Activated T-cell treated with anti-CD3 and anti-CD28 coated beads, Interleukin-2, amount 50 U/mL, for 48 hours (primary cell): ENCODE data around the gene GTSE1.

Source experiments
- DNase-seq, 2 experiments: peaks; one replicate each; pipeline ENCODE4 v3.0.0-alpha.2; 2020

The GTSE1 gene

DNA sequence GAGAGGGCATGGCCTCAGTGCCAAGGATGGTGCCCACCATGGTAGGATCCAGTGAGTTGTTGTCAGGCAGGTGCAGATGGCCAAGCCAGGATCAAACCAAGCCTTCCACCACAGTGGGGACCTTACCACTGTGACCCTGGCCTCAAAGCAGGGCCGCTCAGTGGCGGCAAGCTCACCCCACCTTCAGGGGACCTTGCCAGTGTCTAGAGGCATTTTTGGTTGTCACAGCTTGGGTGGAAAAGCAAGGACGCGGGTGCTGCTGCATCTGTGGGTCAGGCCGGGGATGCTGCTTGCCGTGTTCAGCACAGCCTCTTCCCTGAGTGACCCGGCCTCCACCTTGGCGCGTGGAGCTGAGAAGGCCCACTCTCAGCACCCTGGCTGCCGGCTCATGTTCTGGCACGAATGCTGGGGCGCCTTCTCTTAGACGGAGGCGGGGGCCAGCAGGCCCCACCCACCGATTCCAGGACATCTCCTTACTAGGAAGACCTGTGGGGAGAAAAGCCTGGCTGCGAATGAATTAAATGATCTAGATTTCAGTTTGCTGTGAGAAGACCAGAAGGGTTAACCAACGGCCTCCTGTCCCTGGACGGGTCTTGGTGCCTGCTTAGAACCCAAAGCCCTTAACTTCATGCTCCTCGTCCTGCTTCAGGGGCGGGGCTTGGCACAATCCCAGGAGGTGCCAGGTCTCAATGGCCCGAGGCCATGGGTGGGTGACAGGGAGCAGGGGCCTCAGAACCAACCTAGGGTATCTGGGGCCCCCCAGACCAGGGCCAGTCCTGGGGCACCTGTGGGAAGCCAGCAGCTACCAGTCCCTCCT is 57.7 kb downstream of the GTSE1 start:
- DNase-seq: no peak

DNA sequence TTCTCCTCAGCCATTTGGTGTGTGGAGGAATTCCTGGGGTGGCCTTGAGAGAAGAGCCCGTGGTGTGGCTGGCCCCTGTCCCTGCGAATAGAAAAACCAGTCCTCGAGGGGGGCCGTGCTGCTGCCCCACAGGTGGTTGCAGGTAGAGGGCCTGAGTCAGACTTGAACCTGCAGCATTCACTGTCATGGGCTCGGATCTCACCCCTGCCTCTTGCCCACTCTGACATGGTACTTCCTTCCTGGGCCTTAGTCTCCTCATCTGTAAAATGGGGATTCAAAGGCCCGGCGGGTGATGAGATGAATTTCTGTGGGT is 58.3 kb downstream of the GTSE1 start:
- no peak for DNase-seq

DNA sequence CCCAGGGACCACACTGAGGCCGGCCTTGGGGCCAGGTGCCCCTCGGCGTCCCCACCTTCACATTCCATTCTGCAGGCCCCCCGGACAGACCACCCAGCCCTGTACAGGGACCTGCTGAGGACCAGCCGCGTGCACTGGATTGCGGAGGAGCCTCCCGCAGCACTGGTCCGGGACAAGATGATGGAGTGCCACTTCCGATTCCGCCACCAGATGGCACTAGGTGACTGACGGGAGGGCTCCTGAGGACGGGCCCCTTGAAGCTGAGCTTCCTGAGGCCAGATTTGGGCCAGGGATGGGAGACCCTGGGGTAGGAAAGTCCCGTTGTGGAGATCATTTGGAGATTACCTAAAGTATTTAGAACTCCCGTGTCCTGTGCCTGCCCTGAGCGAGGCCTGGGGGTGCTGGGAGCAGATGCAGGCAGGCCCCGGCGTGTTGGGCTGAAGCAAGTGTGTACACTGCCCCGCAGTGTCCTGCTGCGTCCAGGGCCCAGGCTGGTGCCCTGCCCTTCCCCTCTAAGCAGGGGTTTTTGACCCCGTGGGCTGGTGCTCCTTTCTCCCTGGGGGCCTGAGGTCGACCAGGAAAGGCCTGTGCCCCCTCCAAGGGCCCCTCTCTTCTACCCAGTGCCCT is 58.8 kb downstream of the GTSE1 start:
- DNase-seq: peak; percentile 78

DNA sequence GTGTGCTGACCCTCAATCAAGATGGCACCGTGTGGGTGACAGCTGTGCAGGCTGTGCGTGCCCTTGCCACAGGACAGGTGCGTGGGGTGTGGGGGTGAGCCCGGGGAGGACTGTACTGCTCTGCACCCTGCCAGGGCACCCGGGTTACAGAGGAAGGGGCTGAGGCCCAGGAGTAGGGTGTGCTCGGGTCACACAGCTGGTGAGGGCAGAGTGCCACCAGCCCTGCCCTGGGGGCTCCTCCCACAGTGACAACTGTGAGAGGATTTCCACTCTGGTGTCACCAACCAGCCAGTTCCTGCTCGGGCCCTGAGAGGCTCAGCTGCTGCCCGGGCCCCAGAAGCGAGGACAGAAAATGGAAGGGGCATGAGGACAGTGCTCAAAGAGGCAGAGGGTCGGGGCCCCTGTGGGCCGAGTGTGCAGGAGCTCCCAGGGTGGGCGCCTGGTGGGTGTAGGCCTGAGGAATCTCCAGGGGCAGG is 59.4 kb downstream of the GTSE1 start:
- no peak for DNase-seq

DNA sequence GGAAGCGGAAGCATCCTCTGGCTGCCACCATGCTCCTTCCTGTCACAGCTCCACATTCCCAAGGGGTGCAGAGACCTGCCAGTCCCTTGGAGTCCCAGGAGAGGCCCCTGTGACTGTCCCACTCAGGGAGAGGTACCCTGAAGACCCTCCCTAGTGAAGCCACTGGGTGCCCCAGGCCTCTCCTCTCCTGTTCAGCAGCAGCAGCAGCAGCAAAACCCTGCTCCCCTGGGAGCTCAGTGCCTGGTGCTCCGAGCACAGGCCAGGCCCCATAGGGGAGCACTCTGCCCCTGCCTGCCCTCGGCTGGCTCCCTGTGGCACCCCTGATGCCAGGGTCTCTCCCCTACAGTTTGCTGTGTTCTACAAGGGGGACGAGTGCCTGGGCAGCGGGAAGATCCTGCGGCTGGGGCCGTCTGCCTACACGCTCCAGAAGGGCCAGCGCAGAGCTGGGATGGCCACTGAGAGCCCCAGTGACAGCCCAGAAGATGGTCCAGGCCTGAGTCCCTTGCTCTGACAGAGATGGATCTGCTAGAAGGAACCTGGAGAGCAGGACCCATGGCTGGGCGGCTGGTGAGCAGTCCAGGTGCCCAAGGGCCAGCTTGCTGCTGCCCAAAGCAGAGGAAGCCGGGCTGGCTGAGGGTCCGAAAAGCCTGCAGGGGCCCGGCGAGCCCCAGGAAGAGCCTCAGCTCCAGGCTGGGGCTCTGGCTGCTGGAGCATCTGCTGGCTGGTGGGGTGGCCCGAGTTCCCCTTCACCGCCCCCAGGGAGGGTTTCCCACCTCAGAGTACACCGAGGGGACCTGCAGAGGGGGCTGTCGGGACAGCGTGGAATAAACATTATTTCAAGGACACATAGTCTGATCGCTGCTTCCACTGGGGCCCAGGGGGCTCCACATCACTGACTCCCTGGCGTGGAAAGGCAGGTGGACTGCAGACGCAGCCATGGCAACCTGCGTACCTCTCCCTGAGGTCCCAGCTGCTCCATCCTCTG is 60.1 kb downstream of the GTSE1 start:
- no peak for DNase-seq

DNA sequence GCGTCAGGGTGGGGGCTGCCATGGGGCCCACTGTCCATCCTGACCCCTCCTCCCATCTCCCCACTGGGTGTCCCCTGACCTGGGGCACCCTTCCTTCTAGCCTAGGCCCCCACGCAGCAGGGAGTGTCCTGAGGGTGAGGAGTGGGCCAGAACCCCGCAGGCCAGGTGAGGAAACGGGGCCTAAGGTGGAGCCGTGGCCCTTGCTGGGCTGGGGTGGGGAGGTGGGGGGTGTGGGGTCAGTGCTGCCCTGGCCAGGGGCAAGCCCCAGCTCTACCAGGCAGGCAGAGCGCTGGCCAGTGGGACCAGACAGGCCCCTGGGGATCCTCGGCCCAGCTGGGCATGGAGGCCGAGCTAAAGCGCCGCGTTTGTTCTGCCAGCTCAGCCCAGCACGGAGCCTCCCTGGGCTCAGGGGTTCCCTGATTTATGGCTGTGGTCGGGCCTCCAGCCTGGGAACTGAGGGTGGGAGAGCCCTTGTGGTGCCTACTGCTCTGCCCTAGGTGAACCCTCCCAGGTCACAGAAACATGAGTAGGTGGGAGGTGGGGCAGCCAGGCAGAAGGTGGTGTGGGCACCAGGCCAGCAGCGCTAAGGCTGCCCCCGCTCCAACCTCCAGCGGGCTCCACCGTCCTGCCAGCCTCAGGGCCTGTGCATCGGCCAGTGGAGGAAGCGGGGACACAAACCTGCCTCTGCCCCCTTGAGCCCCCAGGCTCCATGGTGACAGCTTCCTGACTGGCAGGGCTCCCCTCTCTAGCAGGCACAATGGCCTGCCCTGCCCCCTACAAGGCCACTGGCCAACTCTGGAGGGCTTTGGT is 61.2 kb downstream of the GTSE1 start:
- no peak for DNase-seq

DNA sequence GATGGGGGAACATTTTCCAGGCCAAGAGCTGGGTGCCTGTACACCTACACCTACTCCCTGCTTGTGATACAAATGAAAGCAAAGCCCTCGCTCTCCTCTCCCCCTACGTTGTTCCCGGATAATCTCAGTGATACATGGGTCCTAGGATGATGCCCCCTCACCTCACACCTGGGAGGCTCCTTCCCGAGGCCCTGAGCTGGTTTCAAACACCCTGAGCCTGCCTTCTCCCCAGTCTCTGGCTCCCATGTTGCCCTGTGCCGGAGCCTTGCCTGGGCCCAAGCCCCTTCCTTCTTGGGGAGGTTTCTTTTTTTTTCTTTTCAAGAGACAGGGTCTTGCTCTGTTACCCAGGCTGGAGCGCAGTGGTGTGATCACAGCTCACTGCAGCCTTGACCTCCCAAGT is 62.1 kb downstream of the GTSE1 start:
- DNase-seq: no peak

DNA sequence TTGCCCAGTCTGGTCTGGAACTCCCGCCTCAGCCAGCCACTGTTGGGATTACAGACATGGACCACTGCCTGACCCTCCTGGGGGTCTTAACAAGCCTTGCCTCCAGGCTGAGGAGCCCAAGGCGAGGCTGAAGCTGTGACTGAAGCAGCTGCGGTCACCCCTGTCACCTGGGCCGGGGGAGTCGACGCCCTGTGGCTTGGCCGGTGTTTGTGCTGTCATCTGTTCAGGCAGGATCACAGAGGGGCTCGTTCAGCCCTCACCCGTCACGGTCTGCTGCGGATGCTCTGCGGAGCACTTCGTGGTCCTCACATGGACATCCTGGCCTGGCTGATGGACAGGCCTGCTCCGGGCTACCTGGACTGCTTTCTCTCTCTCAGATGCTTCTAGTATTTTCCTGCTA is 62.7 kb downstream of the GTSE1 start:
- DNase-seq: no peak

DNA sequence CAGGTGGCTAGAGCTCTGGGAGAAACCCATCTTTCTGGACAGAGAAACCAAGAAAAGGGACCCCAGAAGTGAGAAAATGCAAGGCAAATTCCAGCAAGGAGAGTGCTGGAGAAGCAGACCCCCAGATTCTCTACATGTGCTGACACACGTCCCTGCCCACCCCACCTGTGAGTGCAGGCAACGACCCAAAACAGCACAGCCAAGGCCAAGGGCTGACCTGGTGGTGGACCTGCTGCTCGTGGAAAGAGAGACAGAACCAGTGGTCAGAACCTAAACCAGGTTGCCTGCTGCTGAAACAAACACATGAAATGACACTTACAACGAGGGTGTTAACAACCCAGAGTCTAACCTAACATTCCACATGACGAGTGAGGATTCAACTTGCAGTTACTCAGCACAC is 63.4 kb downstream of the GTSE1 start:
- no peak for DNase-seq

DNA sequence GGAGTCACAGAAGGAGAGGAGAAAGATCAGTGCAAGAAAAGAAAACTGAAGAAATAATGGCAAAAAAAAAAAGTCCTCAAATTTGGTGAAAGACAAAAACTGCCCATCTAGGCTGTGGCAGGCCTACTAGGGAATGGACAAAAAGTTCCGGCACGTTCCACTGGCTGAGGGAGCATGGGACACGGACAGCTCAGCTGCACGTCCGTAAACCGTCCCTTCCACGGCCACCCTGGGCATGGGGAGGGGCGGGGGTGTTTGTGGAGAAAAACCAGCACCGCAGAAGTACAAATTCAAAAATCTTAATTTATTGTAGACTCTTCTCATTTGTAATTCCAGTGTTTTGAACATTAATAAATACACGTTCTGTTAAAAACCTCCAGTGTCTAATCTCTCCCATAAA is 64.2 kb downstream of the GTSE1 start:
- DNase-seq: no peak

DNA sequence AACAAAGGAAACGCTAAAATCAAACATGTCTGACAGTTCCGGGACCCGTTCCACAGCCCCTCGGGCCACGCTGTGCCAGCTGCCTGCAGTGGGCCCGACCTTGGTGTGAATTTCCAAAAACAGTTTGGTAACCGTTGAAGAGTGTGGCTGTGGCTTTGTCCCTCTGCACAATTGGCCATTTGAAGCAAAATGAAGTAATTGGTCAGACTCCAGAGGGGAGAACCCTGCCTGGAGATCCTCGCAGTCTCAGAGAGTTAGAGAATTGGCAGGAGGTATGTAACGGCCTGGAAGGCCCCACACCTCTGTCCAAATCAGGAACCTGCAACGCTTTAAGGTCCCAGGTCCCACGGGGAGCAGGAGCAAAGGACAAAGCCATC is 65.1 kb downstream of the GTSE1 start:
- DNase-seq: no peak

DNA sequence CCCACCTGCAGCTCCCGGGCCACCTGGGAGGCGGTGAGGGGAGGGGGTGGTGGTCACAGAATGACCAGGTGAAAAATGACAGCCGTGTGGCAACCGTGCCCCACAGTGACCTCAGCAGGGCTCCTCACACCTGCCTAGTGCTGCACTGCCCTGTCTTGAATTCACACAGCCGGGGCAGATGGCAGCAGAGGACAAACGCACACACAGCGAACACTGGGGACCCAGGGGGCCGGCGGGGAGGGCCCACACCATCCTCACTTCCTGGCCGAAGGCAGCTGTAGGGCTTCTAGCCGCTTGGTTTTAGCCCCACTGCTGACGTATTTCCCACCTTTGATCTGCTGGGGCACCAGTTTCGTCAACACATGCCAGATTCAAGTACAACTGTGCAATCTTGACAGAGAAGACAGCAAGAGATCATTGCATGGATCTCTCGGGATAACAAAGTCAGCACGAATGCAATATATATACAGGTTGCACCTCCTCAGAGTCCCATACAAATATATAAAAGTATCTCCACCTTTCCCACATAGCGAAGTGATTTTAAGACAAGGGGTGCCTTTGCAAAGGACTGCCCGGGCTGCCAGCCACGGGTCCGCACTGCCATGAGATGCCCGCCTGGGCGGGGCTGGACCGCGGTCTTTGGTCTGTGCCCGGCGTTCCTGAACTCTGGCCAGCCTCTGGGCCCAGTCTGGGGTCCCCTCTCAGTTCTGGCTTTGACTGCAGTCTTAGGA is 65.7 kb downstream of the GTSE1 start:
- DNase-seq: no peak

DNA sequence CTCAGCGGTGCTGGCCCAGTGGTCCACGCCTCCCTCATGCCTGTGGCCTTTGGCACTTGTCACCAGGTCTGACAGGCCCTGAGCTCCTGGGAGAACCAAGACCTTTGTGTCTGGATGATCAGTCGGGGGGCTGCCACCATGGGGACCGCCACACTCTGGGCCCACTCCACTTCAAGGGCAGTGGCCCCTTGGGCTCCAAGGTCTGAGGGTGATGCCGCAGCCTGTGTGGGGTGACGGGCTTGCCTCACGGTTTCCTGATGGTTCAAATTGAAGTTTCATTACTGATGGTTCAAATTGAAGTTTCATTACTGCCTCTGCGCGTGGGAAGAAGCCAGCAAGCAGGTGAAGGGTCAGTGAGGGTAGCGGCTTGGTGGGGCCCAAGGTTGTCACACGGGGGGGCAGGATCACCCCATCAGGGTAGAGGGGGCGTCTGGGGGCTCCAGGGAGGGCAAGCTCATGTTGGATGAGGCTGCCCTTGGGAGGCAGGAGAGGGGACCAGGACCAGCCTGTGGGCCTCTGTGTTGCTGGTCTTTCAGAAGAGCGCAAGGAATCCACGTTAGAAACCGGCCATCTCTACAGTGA is 66.4 kb downstream of the GTSE1 start:
- DNase-seq: no peak

DNA sequence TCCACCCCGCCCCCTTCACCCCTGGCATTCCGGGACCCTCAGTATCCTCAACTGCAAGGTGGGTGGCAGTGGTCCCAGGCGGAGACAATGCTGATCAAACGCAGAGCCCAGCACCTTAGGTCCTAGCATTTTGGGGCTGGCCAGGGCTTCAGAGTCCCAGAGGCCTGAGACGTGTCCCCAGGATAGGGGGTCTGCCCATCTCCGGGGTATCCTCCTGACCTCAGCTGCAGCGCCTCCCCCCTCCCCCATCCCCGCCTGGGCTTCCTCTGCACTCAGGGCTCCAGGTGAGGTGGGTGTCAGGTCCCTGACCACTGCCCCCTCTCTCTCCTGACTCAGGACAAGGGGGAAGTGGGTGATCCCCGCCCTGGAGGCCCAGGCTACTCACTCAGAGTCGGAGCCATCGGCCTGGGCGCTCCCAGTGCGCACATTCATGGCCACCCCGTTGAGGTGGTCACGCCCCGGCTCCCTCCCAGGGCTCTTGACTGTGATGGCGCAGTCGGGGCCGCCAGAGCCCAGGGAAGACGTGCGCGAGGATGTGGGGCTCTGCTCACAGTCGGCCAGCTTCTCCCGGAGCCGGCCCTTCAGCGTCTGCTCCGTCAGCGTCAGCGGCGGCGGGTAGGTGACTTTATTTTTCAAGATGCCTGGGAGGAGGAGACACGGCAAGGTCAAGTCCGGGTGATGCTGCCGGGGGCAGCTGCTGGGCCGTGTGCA is 67.1 kb downstream of the GTSE1 start:
- DNase-seq: no peak

DNA sequence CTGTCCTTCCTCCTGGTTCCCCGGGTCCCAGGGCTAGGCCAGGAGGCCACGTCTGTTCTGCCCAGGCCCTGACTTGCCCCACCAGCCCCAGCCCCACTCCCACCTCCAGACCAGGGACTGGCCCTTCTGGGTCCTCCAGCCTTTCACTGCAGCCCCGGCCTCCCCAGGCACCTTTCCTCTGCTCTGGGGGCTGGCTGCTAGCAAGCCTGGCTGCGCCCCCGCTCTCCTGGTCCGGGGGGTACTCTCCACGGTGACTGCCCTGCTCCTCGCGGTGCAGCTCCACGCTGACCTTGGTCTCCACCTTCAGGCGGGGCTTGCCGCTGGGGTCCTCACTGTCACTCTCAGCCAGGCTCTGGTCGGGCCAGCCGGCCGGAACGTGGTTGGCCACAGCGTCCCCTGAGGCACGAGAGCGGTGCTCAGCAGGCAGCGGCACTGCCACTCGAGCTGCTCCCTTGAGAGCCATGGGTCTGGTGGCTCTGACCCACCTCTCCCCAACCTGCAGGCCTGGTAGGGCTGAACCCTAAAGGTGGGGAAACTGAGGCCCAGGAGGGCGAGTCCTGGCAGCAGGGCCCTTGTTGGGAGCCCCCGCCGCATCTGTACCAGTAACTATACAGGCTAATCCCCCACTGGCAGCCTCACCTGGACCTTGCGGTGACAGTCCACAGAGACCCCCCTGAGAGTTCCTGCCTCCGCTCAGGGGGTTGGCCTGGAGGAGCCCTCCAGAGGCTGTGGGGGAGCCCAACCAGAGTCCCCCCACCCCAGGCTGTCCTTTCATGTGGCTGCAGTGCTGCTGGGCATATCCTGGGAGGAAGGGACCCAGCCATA is 67.9 kb downstream of the GTSE1 start:
- DNase-seq: no peak

DNA sequence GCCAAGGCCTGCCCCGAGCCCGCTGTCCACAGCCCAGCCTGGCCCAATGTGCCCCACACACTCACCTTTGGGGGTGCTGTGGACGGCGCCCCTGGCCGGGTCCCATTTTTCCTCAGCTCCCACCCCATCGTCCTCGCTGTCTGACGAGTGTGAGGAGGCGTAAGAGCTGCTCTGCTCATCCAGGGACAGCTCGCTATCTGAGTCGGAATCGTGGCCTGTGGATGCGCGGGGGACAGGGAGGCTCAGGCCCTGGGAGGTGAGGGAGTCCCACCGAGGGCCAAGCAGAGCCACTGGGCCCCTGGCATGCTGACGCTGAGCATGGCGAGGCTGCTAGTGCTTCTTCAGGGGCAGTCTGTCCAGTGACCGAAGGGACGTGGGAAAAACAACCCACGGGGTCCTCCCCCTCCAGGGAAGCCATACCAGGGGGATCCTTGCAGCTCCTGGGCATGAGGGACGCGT is 68.5 kb downstream of the GTSE1 start:
- no peak for DNase-seq

DNA sequence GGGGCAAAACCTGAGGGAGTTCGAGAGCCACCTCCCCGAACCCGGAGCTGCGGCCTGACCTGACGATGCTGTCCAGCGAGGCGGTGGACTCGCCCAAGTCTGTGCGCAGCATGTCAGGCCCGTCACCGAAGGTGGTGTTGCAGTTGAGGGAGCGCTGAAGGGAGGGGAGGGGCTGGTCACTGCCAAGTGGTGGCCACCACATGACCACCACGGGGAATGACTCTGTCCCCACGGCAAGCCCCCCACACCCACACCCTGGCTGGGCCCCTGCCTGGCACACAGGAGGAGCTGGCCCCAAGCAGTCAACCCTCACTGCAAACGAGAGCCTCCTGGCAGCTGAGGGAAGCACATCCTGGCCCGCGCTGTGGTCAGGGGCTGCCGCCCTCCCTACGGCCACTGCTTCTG is 69.7 kb downstream of the GTSE1 start:
- no peak for DNase-seq

DNA sequence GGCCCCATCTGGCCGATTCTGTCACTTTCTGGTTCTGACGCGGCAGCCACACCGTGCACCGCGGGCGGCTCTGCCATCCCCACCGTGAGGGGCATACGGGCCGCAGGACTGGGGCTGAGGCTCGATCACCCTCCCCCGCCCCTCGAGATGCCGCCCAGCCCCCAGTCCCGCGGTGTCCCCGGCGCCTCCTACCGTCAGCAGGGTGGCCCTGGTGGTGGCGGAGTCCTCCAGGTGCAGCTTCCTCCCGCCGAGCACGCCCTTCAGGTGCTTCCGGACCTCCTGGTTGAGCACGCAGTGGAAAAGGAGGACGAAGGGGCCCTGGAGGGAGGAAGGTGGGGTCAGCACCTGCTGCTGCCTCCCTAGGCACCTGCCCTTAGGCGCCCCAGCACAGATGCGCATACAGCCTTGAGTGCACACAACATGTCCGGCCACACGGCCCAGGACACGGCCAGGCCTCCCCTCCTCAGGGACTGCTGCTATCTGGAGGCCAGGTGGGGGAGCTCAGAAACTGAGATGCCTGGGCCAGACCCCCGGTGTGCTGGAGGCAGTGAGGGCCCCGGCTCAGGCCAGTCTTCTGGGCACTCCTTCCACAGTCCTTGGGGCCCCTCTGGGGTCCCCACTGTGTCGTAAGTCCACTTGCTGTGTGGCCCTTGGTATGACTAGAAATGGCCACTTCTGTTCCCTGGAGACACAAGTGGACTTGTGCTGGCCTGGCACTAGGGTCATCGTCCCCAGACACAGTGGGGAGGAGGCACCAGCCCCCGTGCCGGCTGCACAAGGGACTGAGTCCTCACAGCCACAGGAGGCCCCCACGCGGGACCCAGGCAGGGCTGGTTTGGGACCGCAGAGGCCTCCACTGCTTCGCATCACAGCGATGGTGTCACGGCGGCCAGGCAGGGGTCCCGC is 70.4 kb downstream of the GTSE1 start:
- DNase-seq: peak in 1 of 2 experiments; percentile 28

DNA sequence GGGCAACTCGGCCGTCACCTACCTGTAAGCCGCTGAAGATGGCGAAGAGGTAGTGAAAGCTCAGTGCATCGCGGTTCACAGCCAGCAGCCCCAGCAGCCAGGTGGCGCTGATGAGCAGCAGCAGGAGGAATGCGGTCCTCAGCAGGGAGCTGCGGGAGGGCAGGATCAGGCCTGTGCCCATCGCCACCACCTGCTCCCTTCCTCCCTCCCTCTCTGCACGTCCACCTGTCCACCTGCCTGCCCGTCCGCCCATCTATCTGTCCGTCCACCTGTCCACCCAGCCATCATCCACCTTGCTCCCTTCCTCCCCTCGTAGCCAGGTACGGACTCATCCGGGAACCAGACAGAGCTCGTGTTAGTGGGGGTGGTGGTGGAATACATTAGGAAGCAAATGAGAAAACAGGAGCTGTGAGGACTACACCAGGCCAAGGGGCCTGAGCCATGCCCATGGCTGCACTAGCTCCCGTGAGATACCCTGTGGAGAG is 71.1 kb downstream of the GTSE1 start:
- DNase-seq: peak; percentile 83 to 85
